ENCODE data around the gene NSA2.
"Not testable (repeated sequence)": the region's sequence is repeated elsewhere in the genome, so short reads cannot be mapped to it uniquely, and the experiment has no call there.

The NSA2 gene

GRCh38 chr5:74772359-74772758 lies 5.3 kb downstream of the NSA2 start:
- H3K9me3 Mint-ChIP-seq, result no peaks in the 10 kb centered on the region
- DNase-seq (no peak), ATAC-seq (replicated peaks) (no peak)
- H3K27ac Mint-ChIP-seq, result no peak overlapping the region
- peaks cover 66% of the 10 kb centered on the region for H3K36me3 Mint-ChIP-seq (ENCODE audit: insufficient read depth)
- peaks cover 0 to 12% of the 10 kb centered on the region in 2 donors for H3K4me1 Mint-ChIP-seq (ENCODE audit: low read depth in 2 of 2)
- no peaks in the 10 kb centered on the region for H3K27me3 Mint-ChIP-seq
- H3K4me3 Mint-ChIP-seq, result no peak overlapping the region

GRCh38 chr5:74778609-74779008 lies 11.6 kb downstream of the NSA2 start:
- ATAC-seq (replicated peaks) (no peak), DNase-seq (no peak)
- H3K4me1 Mint-ChIP-seq (ENCODE audit: low read depth in 2 of 2), result no peaks in the 10 kb centered on the region
- no peaks in the 10 kb centered on the region for H3K27me3 Mint-ChIP-seq
- H3K9me3 Mint-ChIP-seq, result no peaks in the 10 kb centered on the region
- no peak overlapping the region for H3K4me3 Mint-ChIP-seq
- peaks cover 42% of the 10 kb centered on the region for H3K36me3 Mint-ChIP-seq (ENCODE audit: insufficient read depth)
- no peak overlapping the region for H3K27ac Mint-ChIP-seq

- H3K27ac Mint-ChIP-seq, result peak overlapping the region in 1 of 2 donors; percentile 7
- ATAC-seq (replicated peaks), result no peak
- DNase-seq, result no peak
- H3K9me3 Mint-ChIP-seq, result no peaks in the 10 kb centered on the region
- no peak overlapping the region for H3K4me3 Mint-ChIP-seq
- no peaks in the 10 kb centered on the region for H3K4me1 Mint-ChIP-seq (ENCODE audit: low read depth in 2 of 2)
- H3K36me3 Mint-ChIP-seq (ENCODE audit: insufficient read depth), result peaks cover 13% of the 10 kb centered on the region
- no peaks in the 10 kb centered on the region for H3K27me3 Mint-ChIP-seq
Measured at GRCh38 chr5:74786851-74787250, 19.8 kb downstream of the NSA2 start.

- Mint-ChIP-seq H3K4me1 (ENCODE audit: low read depth in 2 of 2) (no peaks in the 10 kb centered on the region), H3K27ac (no peak overlapping the region)
Measured at GRCh38 chr5:74787424-74787823, 20.4 kb downstream of the NSA2 start.

GRCh38 chr5:74791669-74792068 lies 24.6 kb downstream of the NSA2 start:
- H3K4me1 Mint-ChIP-seq (ENCODE audit: low read depth in 2 of 2); H3K27ac Mint-ChIP-seq; H3K27me3 Mint-ChIP-seq; H3K9me3 Mint-ChIP-seq; H3K4me3 Mint-ChIP-seq; ATAC-seq (replicated peaks); DNase-seq: not testable (repeated sequence)
- peaks cover 44% of the 10 kb centered on the region for H3K36me3 Mint-ChIP-seq (ENCODE audit: insufficient read depth)

More at GRCh38 chr5:74787424-74787823, 20.4 kb downstream of the NSA2 start:
- ATAC-seq (replicated peaks) (no peak), DNase-seq (no peak)
- Mint-ChIP-seq H3K36me3 (ENCODE audit: insufficient read depth) (peaks cover 10% of the 10 kb centered on the region), H3K27me3 (no peaks in the 10 kb centered on the region), H3K9me3 (no peaks in the 10 kb centered on the region), H3K4me3 (no peak overlapping the region)

GRCh38 chr5:74798977-74799911 lies 32.2 kb downstream of the NSA2 start:
- no peak for ATAC-seq (replicated peaks)
- H3K9me3 Mint-ChIP-seq, result no peaks in the 10 kb centered on the region
- no peak for DNase-seq
- no peak overlapping the region for H3K4me3 Mint-ChIP-seq
- no peaks in the 10 kb centered on the region for H3K27me3 Mint-ChIP-seq
- no peak overlapping the region for H3K27ac Mint-ChIP-seq
- H3K4me1 Mint-ChIP-seq (ENCODE audit: low read depth in 2 of 2), result no peaks in the 10 kb centered on the region
- peaks cover 41% of the 10 kb centered on the region for H3K36me3 Mint-ChIP-seq (ENCODE audit: insufficient read depth)

- Mint-ChIP-seq H3K4me1 (ENCODE audit: low read depth in 2 of 2) (no peaks in the 10 kb centered on the region), H3K4me3 (no peak overlapping the region), H3K27me3 (no peaks in the 10 kb centered on the region), H3K27ac (no peak overlapping the region), H3K9me3 (no peaks in the 10 kb centered on the region), H3K36me3 (ENCODE audit: insufficient read depth) (peaks cover 29% of the 10 kb centered on the region)
- no peak for ATAC-seq (replicated peaks)
- DNase-seq, result no peak
Measured at GRCh38 chr5:74801197-74801596, 34.1 kb downstream of the NSA2 start.

GRCh38 chr5:74801941-74802340 lies 34.9 kb downstream of the NSA2 start:
- Mint-ChIP-seq H3K27me3 (no peaks in the 10 kb centered on the region), H3K9me3 (no peaks in the 10 kb centered on the region), H3K36me3 (ENCODE audit: insufficient read depth) (peaks cover 22% of the 10 kb centered on the region), H3K4me1 (ENCODE audit: low read depth in 2 of 2) (no peaks in the 10 kb centered on the region), H3K4me3 (no peak overlapping the region), H3K27ac (peak overlapping the region; percentile 1 to 3)
- DNase-seq (no peak), ATAC-seq (replicated peaks) (no peak)

- Mint-ChIP-seq H3K9me3 (no peaks in the 10 kb centered on the region), H3K36me3 (ENCODE audit: insufficient read depth) (peaks cover 13% of the 10 kb centered on the region), H3K27ac (no peak overlapping the region), H3K4me3 (no peak overlapping the region), H3K4me1 (ENCODE audit: low read depth in 2 of 2) (no peaks in the 10 kb centered on the region), H3K27me3 (no peaks in the 10 kb centered on the region)
- DNase-seq (no peak), ATAC-seq (replicated peaks) (no peak)
Measured at GRCh38 chr5:74810915-74811314, 43.9 kb downstream of the NSA2 start.

GRCh38 chr5:74816875-74817274 lies 49.8 kb downstream of the NSA2 start:
- Mint-ChIP-seq H3K9me3 (no peaks in the 10 kb centered on the region), H3K4me3 (no peak overlapping the region), H3K4me1 (ENCODE audit: low read depth in 2 of 2) (peaks cover 0 to 16% of the 10 kb centered on the region in 2 donors), H3K27ac (peak overlapping the region; percentile 4 to 65), H3K27me3 (no peaks in the 10 kb centered on the region), H3K36me3 (ENCODE audit: insufficient read depth) (peaks cover 9% of the 10 kb centered on the region)
- ATAC-seq (replicated peaks) (no peak), DNase-seq (no peak)

- peaks cover 3 to 21% of the 10 kb centered on the region in 2 donors for H3K4me1 Mint-ChIP-seq (ENCODE audit: low read depth in 2 of 2)
- ATAC-seq (replicated peaks), result no peak
Measured at GRCh38 chr5:74822288-74822687, 55.2 kb downstream of the NSA2 start.

GRCh38 chr5:74829413-74829812 lies 62.4 kb downstream of the NSA2 start:
- peaks cover 0 to 7% of the 10 kb centered on the region in 2 donors for H3K4me1 Mint-ChIP-seq (ENCODE audit: low read depth in 2 of 2)
- H3K4me3 Mint-ChIP-seq, result no peak overlapping the region
- no peaks in the 10 kb centered on the region for H3K9me3 Mint-ChIP-seq
- ATAC-seq (replicated peaks) (no peak), DNase-seq (no peak)
- no peaks in the 10 kb centered on the region for H3K27me3 Mint-ChIP-seq
- peaks cover 11% of the 10 kb centered on the region for H3K36me3 Mint-ChIP-seq (ENCODE audit: insufficient read depth)
- H3K27ac Mint-ChIP-seq, result no peak overlapping the region

More at GRCh38 chr5:74822288-74822687, 55.2 kb downstream of the NSA2 start:
- H3K27ac Mint-ChIP-seq, result no peak overlapping the region
- no peaks in the 10 kb centered on the region for H3K36me3 Mint-ChIP-seq (ENCODE audit: insufficient read depth)
- no peak overlapping the region for H3K4me3 Mint-ChIP-seq
- no peaks in the 10 kb centered on the region for H3K9me3 Mint-ChIP-seq
- no peak for DNase-seq
- H3K27me3 Mint-ChIP-seq, result no peaks in the 10 kb centered on the region

All from effector memory CD8-positive, alpha-beta T cell (primary cell).